HG02884 (cell line): ENCODE data around the gene UQCC3.
"Not testable (repeated sequence)": the region's sequence is repeated elsewhere in the genome, so short reads cannot be mapped to it uniquely, and the experiment has no call there.

ENCODE experiments used
- ATAC-seq: cut with Tn5 transposase; IDR thresholded peaks from one replicate; pipeline ENCODE4 v1.9.1; 2021; ENCODE audit warnings: mild to moderate bottlenecking, moderate library complexity; ENCODE audit not compliant: unreplicated experiment

The UQCC3 gene

DNA sequence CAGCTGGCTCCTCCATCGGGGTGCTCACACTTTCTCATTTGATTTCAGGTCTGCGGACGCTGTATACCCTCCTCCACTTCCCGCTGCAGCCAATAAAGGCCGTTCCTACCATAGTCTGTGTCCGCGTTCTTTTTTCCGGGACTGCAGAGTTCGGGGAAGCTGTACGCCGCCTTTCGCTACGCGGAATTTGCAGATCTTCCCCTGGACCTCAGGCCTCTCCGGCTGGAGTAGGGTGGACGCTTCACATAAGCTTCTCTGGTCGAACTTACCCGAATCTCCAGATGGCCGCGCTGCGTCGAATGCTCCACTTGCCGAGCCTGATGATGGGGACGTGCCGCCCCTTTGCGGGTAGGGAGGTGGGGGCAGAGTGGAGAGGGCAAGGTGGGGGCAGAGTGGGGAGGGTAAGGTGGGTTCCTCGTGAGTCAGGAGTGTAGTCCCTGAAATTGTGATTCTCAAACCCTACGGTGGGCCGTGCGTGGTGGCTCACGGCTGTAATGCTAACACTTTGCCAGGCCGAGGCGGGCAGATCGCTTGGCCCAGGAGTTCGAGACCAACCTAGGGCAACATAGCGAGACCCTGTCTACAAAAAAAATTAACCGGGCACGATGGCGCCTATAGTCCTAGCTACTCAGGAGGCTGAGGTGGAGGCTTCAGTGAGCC is 5.7 kb upstream of the UQCC3 start:
- ATAC-seq: peak; percentile 14

GRCh38 chr11:62666259-62666926 is 5.1 kb upstream of the UQCC3 start:
- ATAC-seq: no peak

DNA sequence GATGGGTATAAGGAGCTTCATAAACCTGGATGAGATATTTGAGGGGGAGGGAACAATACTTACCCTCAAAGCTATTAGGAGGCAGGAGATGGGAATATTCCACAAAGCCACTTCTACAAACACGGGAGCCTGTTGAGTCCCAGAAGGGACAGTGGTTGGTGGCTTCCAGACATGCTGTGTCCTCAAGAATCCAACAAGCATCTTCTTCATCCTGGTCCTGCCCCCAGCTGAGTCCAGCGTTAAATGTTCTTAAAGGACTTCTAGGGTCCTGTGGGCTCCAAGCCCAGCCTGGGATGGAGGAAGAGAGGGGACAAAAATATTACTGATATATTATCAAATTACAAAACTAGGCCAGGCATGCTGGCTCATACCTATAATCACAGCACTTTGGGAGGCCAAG is 4.0 kb upstream of the UQCC3 start:
- no peak for ATAC-seq

- no peak for ATAC-seq
These were observed 1.9 kb upstream of the UQCC3 start for GRCh38 chr11:62669420-62670161.

DNA sequence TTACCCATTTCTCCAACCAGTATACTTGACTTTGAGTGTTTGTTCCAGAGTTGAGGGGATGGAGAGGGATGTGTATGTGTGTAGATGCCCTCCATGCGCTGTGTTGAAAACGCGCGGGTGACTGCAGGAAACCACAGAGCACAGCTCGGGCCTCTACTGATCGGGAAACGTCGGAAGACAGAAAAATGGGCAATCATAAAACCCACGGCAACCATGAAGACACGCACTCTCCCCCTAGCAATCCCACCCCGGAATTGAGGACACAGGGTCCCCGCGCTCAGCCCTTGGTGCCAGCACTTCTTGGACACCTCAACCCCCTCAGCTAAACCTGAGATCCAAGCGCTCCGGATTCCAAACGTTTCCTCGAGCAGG is 251 bp upstream of the UQCC3 start:
- ATAC-seq: no peak

- ATAC-seq: no peak
These were observed 1.7 kb downstream of the UQCC3 start for GRCh38 chr11:62673196-62673525.

- not testable (repeated sequence) for ATAC-seq
These were observed 3.9 kb downstream of the UQCC3 start for GRCh38 chr11:62675415-62675814.

DNA sequence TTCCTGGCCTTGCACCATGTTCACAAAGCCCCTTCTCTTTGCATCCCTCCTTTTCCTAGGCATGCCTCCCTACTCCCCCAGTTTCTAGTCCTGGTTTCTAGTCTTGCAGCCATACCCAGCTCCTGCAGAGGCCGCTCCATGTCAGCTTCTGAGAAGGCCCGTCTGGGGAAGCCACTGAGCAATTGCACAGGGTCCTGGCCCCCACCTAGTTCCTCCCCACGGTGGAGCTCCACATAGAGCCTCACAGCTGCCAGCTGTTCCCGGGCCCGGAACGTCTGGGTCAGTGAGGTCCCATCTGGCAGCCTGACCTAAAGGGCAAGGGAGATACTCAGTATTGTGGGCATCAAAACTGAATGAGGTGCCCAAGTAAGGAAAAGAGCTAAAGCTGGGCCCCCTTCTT is 5.2 kb downstream of the UQCC3 start:
- ATAC-seq: no peak

- ATAC-seq: no peak
These were observed 5.7 kb downstream of the UQCC3 start for GRCh38 chr11:62677156-62677555.

- ATAC-seq: no peak
These were observed 6.2 kb downstream of the UQCC3 start for GRCh38 chr11:62677714-62678113.

- no peak for ATAC-seq
These were observed 6.9 kb downstream of the UQCC3 start for GRCh38 chr11:62678433-62678769.

DNA sequence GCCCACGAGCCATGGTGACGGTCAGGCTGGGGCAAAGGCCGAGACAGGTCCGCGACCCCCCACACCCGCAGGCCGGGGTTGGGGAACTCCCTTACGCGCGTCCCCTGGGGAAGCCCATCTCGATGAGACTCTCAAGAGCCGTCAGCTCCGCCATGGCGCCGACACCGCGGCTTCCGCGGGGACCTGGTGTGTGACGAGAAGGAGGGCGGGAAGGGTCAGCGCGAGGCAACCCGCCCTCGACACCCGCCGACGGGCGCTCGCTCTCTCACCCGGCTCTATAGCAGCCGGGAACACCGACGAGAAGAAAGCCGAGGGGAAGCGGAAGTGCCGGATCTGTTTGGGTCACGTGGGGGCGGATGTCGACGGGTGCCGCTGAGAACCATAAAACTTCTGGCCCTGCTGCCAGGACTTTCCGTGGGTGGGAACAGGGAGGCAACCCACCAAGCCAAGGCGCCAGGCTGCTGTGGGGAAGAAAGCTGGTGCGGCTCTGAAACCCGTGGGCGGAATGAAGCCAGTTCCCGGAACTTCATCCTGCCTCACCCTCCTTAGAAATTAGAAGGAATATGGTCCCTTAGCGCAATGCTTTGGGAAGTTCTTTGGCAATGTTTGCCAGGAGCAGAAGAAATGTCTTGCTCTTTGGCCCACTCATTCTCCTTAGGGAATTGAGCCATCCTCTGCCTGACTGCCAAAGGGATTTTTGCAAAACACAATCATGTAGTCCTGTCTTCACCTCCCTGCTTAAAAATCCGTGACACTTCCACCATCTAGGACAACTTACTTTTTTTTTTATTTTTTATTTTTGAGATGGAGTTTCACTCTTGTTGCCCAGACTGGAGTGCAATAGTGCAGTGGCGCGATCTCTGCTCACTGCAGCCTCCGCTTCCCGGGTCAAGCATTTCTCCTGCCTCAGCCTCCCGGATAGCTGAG is 7.6 kb downstream of the UQCC3 start, which contains the start of gene UBXN1:
Gene UBXN1 (minus strand): TSS at position 304 of the 927 bp plus-strand sequence. CDS start 150 bp downstream, at position 154.
- ATAC-seq: peak; percentile 69

- ATAC-seq: no peak
These were observed 9.4 kb downstream of the UQCC3 start for GRCh38 chr11:62680825-62681240.

DNA sequence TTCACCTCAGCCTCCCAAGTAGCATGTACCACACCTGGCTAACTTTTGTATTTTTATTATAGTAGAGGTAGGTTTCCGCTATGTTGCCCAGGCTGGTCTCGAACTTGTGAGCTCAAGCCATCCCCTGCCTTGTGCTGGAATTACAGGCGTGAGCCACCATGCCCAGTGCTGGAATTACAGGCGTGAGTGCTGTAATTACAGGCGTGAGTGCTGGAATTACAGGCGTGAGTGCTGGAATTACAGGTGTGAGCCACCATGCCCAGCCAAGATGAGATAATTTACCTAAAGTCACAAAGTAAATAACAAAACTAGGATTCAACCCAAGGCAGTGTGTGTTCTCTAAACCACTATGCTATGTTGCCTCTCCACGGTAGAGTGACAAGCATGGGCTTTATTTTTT is 11.0 kb downstream of the UQCC3 start:
- ATAC-seq: no peak

DNA sequence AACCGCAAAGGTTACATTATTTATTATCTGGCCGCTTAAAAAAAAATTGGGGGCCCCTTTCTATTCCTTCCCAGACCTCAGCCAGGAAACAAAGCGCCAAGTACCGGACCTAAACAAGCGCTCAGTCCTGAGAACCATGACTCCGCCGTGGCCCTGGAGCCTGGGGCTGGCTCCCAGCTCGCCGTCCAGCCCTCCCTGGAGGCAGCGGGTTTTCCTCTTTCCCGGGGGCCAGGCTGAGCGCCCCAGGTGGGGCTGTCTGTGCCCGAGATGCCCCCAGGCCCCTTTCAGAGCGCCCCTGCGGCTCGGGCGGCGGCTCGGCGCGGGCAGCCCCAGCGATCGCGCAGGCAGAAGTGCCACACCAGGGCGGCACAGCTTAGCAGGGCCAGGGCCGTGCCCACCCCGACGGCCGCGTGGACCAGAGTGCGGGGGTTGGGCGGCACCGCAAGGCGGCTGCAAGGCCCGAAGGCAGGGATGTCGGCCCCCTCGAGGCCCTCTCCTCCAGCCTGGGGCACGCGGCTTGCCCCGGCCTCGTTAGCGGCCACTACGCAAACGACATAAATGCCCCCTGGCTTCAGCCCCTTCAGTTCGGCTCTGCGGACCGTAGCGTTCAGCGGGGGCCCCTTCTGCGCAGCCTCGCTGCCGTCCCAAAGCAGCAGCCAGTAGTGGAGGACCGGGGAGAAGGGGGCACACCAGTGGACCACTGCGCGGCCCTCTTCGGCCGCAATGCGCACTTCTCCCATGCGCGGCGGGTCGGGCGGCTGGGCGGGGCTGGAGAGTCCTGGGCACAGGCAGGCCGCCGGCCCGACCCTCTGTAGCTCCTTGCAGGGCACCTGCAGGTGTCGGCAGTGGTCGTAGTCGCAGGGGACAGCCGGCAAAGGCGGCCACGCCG is 16.3 kb downstream of the UQCC3 start:
- no peak for ATAC-seq

- no peak for ATAC-seq
These were observed 17.0 kb downstream of the UQCC3 start for GRCh38 chr11:62688491-62688890.

GRCh38 chr11:62689421-62690183 is 18.1 kb downstream of the UQCC3 start, which contains the start of gene LRRN4CL:
LRRN4CL (minus strand) TSS chr11:62689530; CDS start chr11:62688508, 1,022 bp downstream.
- no peak for ATAC-seq

GRCh38 chr11:62693624-62694023 is 22.2 kb downstream of the UQCC3 start:
- ATAC-seq: not testable (repeated sequence)

- no peak for ATAC-seq
These were observed 23.1 kb downstream of the UQCC3 start for GRCh38 chr11:62694455-62695167.
